ENCODE measurements around the gene KSR1. TPM values are rescaled to one million over a fixed set of nuclear protein-coding genes. Genes with fewer than 3 reads are reported as not detected.

KSR1 gene
- total and polyA plus RNA-seq, 2 of the 8 experiments (the other 6 are each of a cell fraction or from before 2014, with no cell fraction given): 14.1 to 34.7 TPM

DNA sequence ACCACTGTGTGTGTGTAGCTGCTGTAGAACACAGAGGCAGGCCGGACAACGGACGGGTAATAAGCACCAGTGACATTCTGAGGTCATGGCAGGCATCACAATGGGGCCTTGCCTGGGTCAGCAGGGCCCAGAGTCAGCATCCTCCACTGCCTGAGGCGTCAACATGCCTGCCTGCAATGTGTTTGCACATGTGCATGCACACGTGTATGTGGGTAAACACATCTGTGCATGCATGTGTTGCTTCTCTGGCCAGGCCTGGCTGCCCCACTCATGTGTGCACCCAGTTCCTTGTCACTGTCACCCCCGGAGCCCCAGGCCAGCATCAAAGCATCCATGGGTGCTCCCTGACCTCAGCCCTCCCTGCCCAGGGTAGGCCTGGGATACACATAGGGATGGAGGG, 218.1 kb downstream of the KSR1 start:
- H3K56ac ChIP-seq (replicated peaks; ENCODE audit: insufficient read length, low read depth, low read length): no peak overlapping the region
- H2BK20ac ChIP-seq (ENCODE audit: low read length): no peak overlapping the region
- no peak overlapping the region for H2AFZ ChIP-seq (ENCODE audit: low read length)
- H2BK120ac ChIP-seq (replicated peaks; ENCODE audit: low read depth, low read length): no peak overlapping the region
- H3K14ac ChIP-seq (ENCODE audit: insufficient read length): no peak overlapping the region
- no peak overlapping the region for H2BK15ac ChIP-seq (ENCODE audit: low read length)
- H2BK5ac ChIP-seq (ENCODE audit: low read depth, low read length): no peak overlapping the region
- H3K36me3 ChIP-seq (ENCODE audit: control insufficient read depth in 2 of 4, insufficient read depth in 4 of 4, low read length in 3 of 4): no peaks in the 10 kb centered on the region
- no peak overlapping the region for H4K8ac ChIP-seq (ENCODE audit: extremely low read depth, insufficient read depth, low read length)
- H3K23ac ChIP-seq (ENCODE audit: insufficient read length): no peak overlapping the region
- no peak overlapping the region for H2BK12ac ChIP-seq (ENCODE audit: low read depth, low read length)
- DNase-seq (ENCODE audit: low read depth in 1 of 2, low spot score in 2 of 2) (peak in 1 of 2 experiments; percentile 33), FAIRE-seq (no peak)
- H4K20me1 ChIP-seq (replicated peaks in 1 of 2; ENCODE audit: control insufficient read depth in 1 of 2, insufficient read depth in 2 of 2, low read length in 2 of 2): no peaks in the 10 kb centered on the region
- no peaks in the 10 kb centered on the region; a peak in 1 of 7 replicates for H3K4me1 ChIP-seq (replicated peaks in 1 of 4; ENCODE audit: control insufficient read depth in 3 of 4, insufficient read depth in 4 of 4, low read length in 3 of 4)
- ChIA-PET CTCF (ENCODE audit: partially characterized antibody) (interaction anchor here (1.2 to 4.3 kb wide), 3 partner anchors 8 to 19 kb away, joined by 3 to 20 read pairs (median 7); no protein-coding TSS in a partner anchor), POLR2A (ENCODE audit: partially characterized antibody) (no interaction called here)
- no peak overlapping the region for H3K18ac ChIP-seq (ENCODE audit: extremely low read depth, low read length)
- no peaks in the 10 kb centered on the region for H3K79me1 ChIP-seq (ENCODE audit: low read depth, low read length)
- H3K27ac ChIP-seq (ENCODE audit: low read depth, low read length): no peak overlapping the region
- no peak overlapping the region for H3K4me3 ChIP-seq (ENCODE audit: extremely low read depth in 1 of 4, insufficient read depth in 2 of 4, low read depth in 3 of 4, low read length in 4 of 4)
- H4K5ac ChIP-seq (ENCODE audit: insufficient read length, low read depth, low read length): no peak overlapping the region
- no peak overlapping the region for H3K9ac ChIP-seq (replicated peaks in 1 of 4; ENCODE audit: extremely low read depth in 1 of 4, low read depth in 3 of 4, low read length in 3 of 4)
- WGBS, 2 experiments (ENCODE audit: extremely low coverage in 1 of 2, insufficient coverage in 1 of 2, insufficient read length in 1 of 2, insufficient replicate concordance in 2 of 2, low coverage in 1 of 2, low lambda C conversion rate in 2 of 2, missing lambda C conversion rate in 1 of 2): 85% methylated on average over 6 of the region's 6 CpGs; no CpG with 5 or more reads in 1 of the 2 experiments
- no peak overlapping the region for H2AK5ac ChIP-seq (ENCODE audit: low read depth, low read length)
- no peak overlapping the region for H3K4me2 ChIP-seq (ENCODE audit: insufficient read depth in 1 of 2, low read depth in 2 of 2, low read length in 2 of 2)
- no peaks in the 10 kb centered on the region for H3K79me2 ChIP-seq (ENCODE audit: control insufficient read depth in 1 of 2, insufficient read depth in 2 of 2, low read length in 2 of 2)
- H3K27me3 ChIP-seq (replicated peaks in 1 of 4; ENCODE audit: control insufficient read depth in 3 of 4, extremely low read depth in 1 of 4, insufficient read depth in 3 of 4, low read length in 3 of 4): no peaks in the 10 kb centered on the region
- H4K91ac ChIP-seq (replicated peaks; ENCODE audit: insufficient read length, low read length): no peak overlapping the region
- no peaks in the 10 kb centered on the region for H3K23me2 ChIP-seq (ENCODE audit: low read depth, low read length)
- no peak overlapping the region for H3K4ac ChIP-seq (replicated peaks; ENCODE audit: insufficient read length, low read depth, low read length)
- H3K9me3 ChIP-seq (ENCODE audit: insufficient read depth in 2 of 2, low read depth in 1 of 2, low read length in 1 of 2): no peaks in the 10 kb centered on the region
- TF ChIP-seq SIN3A (conservative IDR thresholded peaks at IDR 0.05 in 1 of 2, IDR thresholded peaks at IDR 0.05 in 1 of 2; ENCODE audit: low read depth in 1 of 2, low read length in 2 of 2) (no peak), KDM1A (IDR thresholded peaks at IDR 0.05; ENCODE audit: borderline replicate concordance, low read length) (no peak), POLR2A (IDR thresholded peaks at IDR 0.05; ENCODE audit: control extremely low read depth in 1 of 2, low read depth in 2 of 2, low read length in 2 of 2) (no peak), SIX5 (IDR thresholded peaks at IDR 0.05; ENCODE audit: low read depth, low read length) (no peak), HDAC2 (IDR thresholded peaks at IDR 0.05; ENCODE audit: borderline replicate concordance in 1 of 2, low read depth in 2 of 2, low read length in 2 of 2) (no peak), RFX5 (IDR thresholded peaks at IDR 0.05; ENCODE audit: borderline replicate concordance, low read depth, low read length) (no peak), RXRA (IDR thresholded peaks at IDR 0.05; ENCODE audit: insufficient read depth, low read depth, low read length) (no peak), NANOG (IDR thresholded peaks at IDR 0.05; ENCODE audit: insufficient read depth, low read depth, low read length, poor library complexity, severe bottlenecking) (no peak), NRF1 (IDR thresholded peaks at IDR 0.05; ENCODE audit: low read depth, low read length) (no peak), FOSL1 (IDR thresholded peaks at IDR 0.05; ENCODE audit: insufficient read depth, low read depth, low read length) (no peak), KDM4A (IDR thresholded peaks at IDR 0.05; ENCODE audit: low read depth, low read length, severe bottlenecking) (no peak), SIRT6 (IDR thresholded peaks at IDR 0.05; ENCODE audit: low read length) (no peak)
- TF ChIP-seq, protein P1, sequence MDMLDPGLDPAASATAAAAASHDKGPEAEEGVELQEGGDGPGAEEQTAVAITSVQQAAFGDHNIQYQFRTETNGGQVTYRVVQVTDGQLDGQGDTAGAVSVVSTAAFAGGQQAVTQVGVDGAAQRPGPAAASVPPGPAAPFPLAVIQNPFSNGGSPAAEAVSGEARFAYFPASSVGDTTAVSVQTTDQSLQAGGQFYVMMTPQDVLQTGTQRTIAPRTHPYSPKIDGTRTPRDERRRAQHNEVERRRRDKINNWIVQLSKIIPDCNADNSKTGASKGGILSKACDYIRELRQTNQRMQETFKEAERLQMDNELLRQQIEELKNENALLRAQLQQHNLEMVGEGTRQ (IDR thresholded peaks at IDR 0.05; ENCODE audit: low read length): no peak

Measured in H1 (cell line).